HG03520 (cell line): ENCODE measurements around the gene RASA4.
"Not testable (repeated sequence)": the region's sequence is repeated elsewhere in the genome, so short reads cannot be mapped to it uniquely, and the experiment has no call there.

Experiments
- ATAC-seq: cut with Tn5 transposase; IDR thresholded peaks from one replicate; pipeline ENCODE4 v1.9.1; 2021; ENCODE audit warnings: mild to moderate bottlenecking, moderate library complexity; ENCODE audit not compliant: unreplicated experiment

The RASA4 gene

GRCh38 chr7:102616507-102617125 lies at the start of gene RASA4:
TSS of gene RASA4 (minus strand) at chr7:102616756. CDS start at chr7:102616689, 67 bp downstream.
- peak; percentile 68 for ATAC-seq

- ATAC-seq = not testable (repeated sequence)
These were observed 48.2 kb upstream of the RASA4 start for GRCh38 chr7:102664765-102665164.

- ATAC-seq = not testable (repeated sequence)
These were observed 33.4 kb upstream of the RASA4 start, which contains the start of gene SPDYE2B for GRCh38 chr7:102649924-102650323. TSS of gene SPDYE2B (plus strand) at chr7:102650319. CDS start at chr7:102652349, 2,030 bp downstream.

GRCh38 chr7:102647813-102648212 lies 31.3 kb upstream of the RASA4 start:
- not testable (repeated sequence) for ATAC-seq

- not testable (repeated sequence) for ATAC-seq
These were observed 26.8 kb upstream of the RASA4 start for GRCh38 chr7:102643404-102643803.

GRCh38 chr7:102642691-102643090 lies 26.1 kb upstream of the RASA4 start, which contains the start of gene UPK3BL1:
TSS of gene UPK3BL1 (minus strand) at chr7:102642791. CDS start at chr7:102642741, 50 bp downstream.
- not testable (repeated sequence) for ATAC-seq

GRCh38 chr7:102638848-102639247 lies 22.3 kb upstream of the RASA4 start:
- ATAC-seq = peak; percentile 3

- not testable (repeated sequence) for ATAC-seq
These were observed 20.4 kb upstream of the RASA4 start for GRCh38 chr7:102636956-102637355.

- not testable (repeated sequence) for ATAC-seq
These were observed 18.8 kb upstream of the RASA4 start for GRCh38 chr7:102635354-102635753.

- ATAC-seq = not testable (repeated sequence)
These were observed 17.7 kb upstream of the RASA4 start for GRCh38 chr7:102634299-102634698.

- ATAC-seq = not testable (repeated sequence)
These were observed 14.1 kb upstream of the RASA4 start for GRCh38 chr7:102630622-102631021.

- not testable (repeated sequence) for ATAC-seq
These were observed 10.8 kb upstream of the RASA4 start for GRCh38 chr7:102627271-102627904.

- ATAC-seq = not testable (repeated sequence)
These were observed 1.6 kb upstream of the RASA4 start for GRCh38 chr7:102618122-102618521.

- not testable (repeated sequence) for ATAC-seq
These were observed 626 bp downstream of the RASA4 start for GRCh38 chr7:102615930-102616329.

- not testable (repeated sequence) for ATAC-seq
These were observed 1.7 kb downstream of the RASA4 start for GRCh38 chr7:102614873-102615272.

- not testable (repeated sequence) for ATAC-seq
These were observed 2.2 kb downstream of the RASA4 start for GRCh38 chr7:102614346-102614697.

- peak; percentile 59 for ATAC-seq
These were observed 2.8 kb downstream of the RASA4 start for GRCh38 chr7:102613575-102614345.

GRCh38 chr7:102611675-102612325 lies 4.8 kb downstream of the RASA4 start:
- ATAC-seq = not testable (repeated sequence)

- ATAC-seq = peak; percentile 30
These were observed 5.4 kb downstream of the RASA4 start for GRCh38 chr7:102611013-102611674.

GRCh38 chr7:102610441-102610840 lies 6.1 kb downstream of the RASA4 start:
- ATAC-seq = not testable (repeated sequence)
